Stimulated activated naive CD8-positive, alpha-beta T cell treated with anti-CD3 and anti-CD28 coated beads, Interleukin-15, amount 100 ng/mL, for 72 hours (primary cell): ENCODE data around the gene KCNMB1.

Source experiments
- ATAC-seq: fragments of 150-1000 bp; cut with Tn5 transposase; 2 replicates; pipeline ENCODE4 v1.10.0; 2021; ENCODE audit warnings: mild to moderate bottlenecking, moderate library complexity
- DNase-seq, 2 donors: peaks; one replicate each; pipeline ENCODE4 v3.0.0; 2021 to 2022
- H3K27ac Mint-ChIP-seq, 2 donors: one replicate each; pipeline ENCODE4 v1.8.0; 2022; ENCODE audit warnings: mild to moderate bottlenecking in 2 of 2, mixed read lengths in 2 of 2, moderate library complexity in 2 of 2
- H3K27me3 Mint-ChIP-seq: one replicate; pipeline ENCODE4 v1.8.0; 2022; ENCODE audit warnings: mixed read lengths
- H3K4me1 Mint-ChIP-seq: one replicate; pipeline ENCODE4 v1.8.0; 2022; ENCODE audit warnings: mild to moderate bottlenecking, mixed read lengths
- H3K4me3 Mint-ChIP-seq, 2 donors: one replicate each; pipeline ENCODE4 v1.8.0; 2022; ENCODE audit warnings: mild to moderate bottlenecking in 2 of 2, mixed read lengths in 2 of 2, moderate library complexity in 1 of 2
- H3K9me3 Mint-ChIP-seq, 2 donors: one replicate each; pipeline ENCODE4 v1.8.0; 2022; ENCODE audit warnings: mixed read lengths in 2 of 2

Gene KCNMB1

GRCh38 chr5:170345971-170346370, 43.2 kb downstream of the KCNMB1 start:
- H3K27ac Mint-ChIP-seq: no peak overlapping the region
- H3K4me3 Mint-ChIP-seq: peak overlapping the region in 1 of 2 donors; percentile 5
- peaks cover 11% of the 10 kb centered on the region for H3K27me3 Mint-ChIP-seq
- H3K9me3 Mint-ChIP-seq: peaks cover 0 to 6% of the 10 kb centered on the region in 2 donors
- peaks cover 6% of the 10 kb centered on the region for H3K4me1 Mint-ChIP-seq
- no peak for DNase-seq
- ATAC-seq: no peak

- Mint-ChIP-seq H3K9me3 (peaks cover 0 to 6% of the 10 kb centered on the region in 2 donors), H3K27me3 (peaks cover 10% of the 10 kb centered on the region), H3K27ac (no peak overlapping the region), H3K4me3 (no peak overlapping the region), H3K4me1 (peaks cover 20% of the 10 kb centered on the region)
- DNase-seq (no peak), ATAC-seq (no peak)
Observed at GRCh38 chr5:170343177-170343576, 46.0 kb downstream of the KCNMB1 start.

- ATAC-seq (no peak), DNase-seq (no peak)
- H3K27ac Mint-ChIP-seq: no peak overlapping the region
- H3K4me1 Mint-ChIP-seq: peaks cover 27% of the 10 kb centered on the region
- peaks cover 0 to 6% of the 10 kb centered on the region in 2 donors for H3K9me3 Mint-ChIP-seq
- peaks cover under 1% of the 10 kb centered on the region for H3K27me3 Mint-ChIP-seq
- H3K4me3 Mint-ChIP-seq: no peak overlapping the region
Observed at GRCh38 chr5:170342153-170342725, 46.9 kb downstream of the KCNMB1 start.

GRCh38 chr5:170341545-170341944, 47.6 kb downstream of the KCNMB1 start:
- peaks cover 0 to 6% of the 10 kb centered on the region in 2 donors for H3K9me3 Mint-ChIP-seq
- DNase-seq (no peak), ATAC-seq (no peak)
- no peaks in the 10 kb centered on the region for H3K27me3 Mint-ChIP-seq
- H3K4me3 Mint-ChIP-seq: no peak overlapping the region
- peaks cover 34% of the 10 kb centered on the region for H3K4me1 Mint-ChIP-seq
- peak overlapping the region in 1 of 2 donors; percentile 83 for H3K27ac Mint-ChIP-seq

- peaks cover 41% of the 10 kb centered on the region for H3K4me1 Mint-ChIP-seq
Observed at GRCh38 chr5:170339780-170340167, 49.4 kb downstream of the KCNMB1 start.

GRCh38 chr5:170338933-170339779, 50.0 kb downstream of the KCNMB1 start:
- peak; percentile 47 to 60 for DNase-seq
- ATAC-seq: peak; percentile 79
- Mint-ChIP-seq H3K9me3 (no peaks in the 10 kb centered on the region), H3K4me3 (no peak overlapping the region), H3K27ac (no peak overlapping the region), H3K27me3 (no peaks in the 10 kb centered on the region), H3K4me1 (peaks cover 41% of the 10 kb centered on the region)

More at GRCh38 chr5:170339780-170340167, 49.4 kb downstream of the KCNMB1 start:
- Mint-ChIP-seq H3K27me3 (no peaks in the 10 kb centered on the region), H3K27ac (no peak overlapping the region), H3K9me3 (no peaks in the 10 kb centered on the region), H3K4me3 (no peak overlapping the region)
- ATAC-seq (no peak), DNase-seq (no peak)

- peaks cover 41% of the 10 kb centered on the region for H3K4me1 Mint-ChIP-seq
Observed at GRCh38 chr5:170338291-170338690, 50.9 kb downstream of the KCNMB1 start.

GRCh38 chr5:170337045-170337733, 52.0 kb downstream of the KCNMB1 start:
- H3K9me3 Mint-ChIP-seq: no peaks in the 10 kb centered on the region
- H3K4me1 Mint-ChIP-seq: peaks cover 41% of the 10 kb centered on the region
- peak overlapping the region; percentile 2 to 6 for H3K4me3 Mint-ChIP-seq
- DNase-seq (no peak), ATAC-seq (no peak)
- H3K27me3 Mint-ChIP-seq: no peaks in the 10 kb centered on the region
- H3K27ac Mint-ChIP-seq: no peak overlapping the region

More at GRCh38 chr5:170338291-170338690, 50.9 kb downstream of the KCNMB1 start:
- DNase-seq: no peak
- H3K9me3 Mint-ChIP-seq: no peaks in the 10 kb centered on the region
- no peaks in the 10 kb centered on the region for H3K27me3 Mint-ChIP-seq
- no peak overlapping the region for H3K27ac Mint-ChIP-seq
- ATAC-seq: peak; percentile 63
- H3K4me3 Mint-ChIP-seq: no peak overlapping the region

- peak overlapping the region; percentile 52 to 71 for H3K4me3 Mint-ChIP-seq
- H3K9me3 Mint-ChIP-seq: no peaks in the 10 kb centered on the region
- DNase-seq: no peak
- no peak for ATAC-seq
- peak overlapping the region; percentile 83 to 94 for H3K27ac Mint-ChIP-seq
- H3K4me1 Mint-ChIP-seq: peaks cover 41% of the 10 kb centered on the region
- H3K27me3 Mint-ChIP-seq: no peaks in the 10 kb centered on the region
Observed at GRCh38 chr5:170336065-170336464, 53.1 kb downstream of the KCNMB1 start.

- Mint-ChIP-seq H3K9me3 (no peaks in the 10 kb centered on the region), H3K4me1 (peaks cover 41% of the 10 kb centered on the region), H3K4me3 (peak overlapping the region; percentile 75 to 90), H3K27me3 (no peaks in the 10 kb centered on the region), H3K27ac (peak overlapping the region; percentile 79 to 95)
- ATAC-seq (no peak), DNase-seq (no peak)
Observed at GRCh38 chr5:170334626-170335025, 54.5 kb downstream of the KCNMB1 start.

GRCh38 chr5:170333161-170333910, 55.8 kb downstream of the KCNMB1 start:
- H3K4me1 Mint-ChIP-seq: peaks cover 29% of the 10 kb centered on the region
- ATAC-seq (peak; percentile 64), DNase-seq (peak; percentile 62 to 80)
- peak overlapping the region; percentile 72 to 84 for H3K27ac Mint-ChIP-seq
- peak overlapping the region in 1 of 2 donors; percentile 75 for H3K4me3 Mint-ChIP-seq
- no peaks in the 10 kb centered on the region for H3K9me3 Mint-ChIP-seq
- H3K27me3 Mint-ChIP-seq: no peaks in the 10 kb centered on the region

- Mint-ChIP-seq H3K27me3 (no peaks in the 10 kb centered on the region), H3K27ac (peak overlapping the region; percentile 84 to 88), H3K4me3 (no peak overlapping the region), H3K9me3 (no peaks in the 10 kb centered on the region), H3K4me1 (peaks cover 18% of the 10 kb centered on the region)
- ATAC-seq: no peak
- no peak for DNase-seq
Observed at GRCh38 chr5:170332058-170332457, 57.1 kb downstream of the KCNMB1 start.

GRCh38 chr5:170330568-170331054, 58.6 kb downstream of the KCNMB1 start:
- H3K9me3 Mint-ChIP-seq: no peaks in the 10 kb centered on the region
- H3K27ac Mint-ChIP-seq: peak overlapping the region; percentile 88 to 92

GRCh38 chr5:170329524-170329923, 59.6 kb downstream of the KCNMB1 start:
- no peaks in the 10 kb centered on the region for H3K9me3 Mint-ChIP-seq
- no peaks in the 10 kb centered on the region for H3K4me1 Mint-ChIP-seq
- H3K4me3 Mint-ChIP-seq: no peak overlapping the region
- H3K27ac Mint-ChIP-seq: no peak overlapping the region
- no peak for ATAC-seq
- no peaks in the 10 kb centered on the region for H3K27me3 Mint-ChIP-seq
- DNase-seq: no peak

More at GRCh38 chr5:170330568-170331054, 58.6 kb downstream of the KCNMB1 start:
- H3K4me3 Mint-ChIP-seq: no peak overlapping the region
- no peaks in the 10 kb centered on the region for H3K27me3 Mint-ChIP-seq
- H3K4me1 Mint-ChIP-seq: peaks cover 3% of the 10 kb centered on the region
- DNase-seq: peak in 1 of 2 donors; percentile 45
- no peak for ATAC-seq

- Mint-ChIP-seq H3K4me3 (no peak overlapping the region), H3K4me1 (no peaks in the 10 kb centered on the region), H3K27ac (no peak overlapping the region), H3K9me3 (no peaks in the 10 kb centered on the region), H3K27me3 (no peaks in the 10 kb centered on the region)
- no peak for DNase-seq
- no peak for ATAC-seq
Observed at GRCh38 chr5:170327829-170328228, 61.3 kb downstream of the KCNMB1 start.
